Dedifferentiated amniotic fluid mesenchymal stem cell (primary cell): Measurements from ENCODE around the gene ANXA6.

ENCODE experiments used
- DNase-seq: peaks from one replicate; pipeline ENCODE4 v3.0.0-alpha.2; 2016; ENCODE audit errors: extremely low spot score

The ANXA6 gene

GRCh38 chr5:151101746-151102145, 55.8 kb downstream of the ANXA6 start:
- DNase-seq, result no peak

GRCh38 chr5:151101151-151101550, 56.4 kb downstream of the ANXA6 start:
- DNase-seq, result no peak

- DNase-seq, result no peak
Observed at GRCh38 chr5:151100681-151101080, 56.9 kb downstream of the ANXA6 start.

- no peak for DNase-seq
Observed at GRCh38 chr5:151098768-151099121, 58.8 kb downstream of the ANXA6 start.

- DNase-seq, result no peak
Observed at GRCh38 chr5:151097820-151098767, 59.5 kb downstream of the ANXA6 start.

- DNase-seq, result no peak
Observed at GRCh38 chr5:151097061-151097460, 60.5 kb downstream of the ANXA6 start.

- DNase-seq, result no peak
Observed at GRCh38 chr5:151096001-151096373, 61.6 kb downstream of the ANXA6 start.

- DNase-seq, result no peak
Observed at GRCh38 chr5:151095341-151096000, 62.1 kb downstream of the ANXA6 start.

GRCh38 chr5:151094852-151095245, 62.7 kb downstream of the ANXA6 start:
- no peak for DNase-seq

- DNase-seq, result no peak
Observed at GRCh38 chr5:151094030-151094851, 63.3 kb downstream of the ANXA6 start.

GRCh38 chr5:151093476-151093889, 64.1 kb downstream of the ANXA6 start:
- DNase-seq, result peak; percentile 98

GRCh38 chr5:151092762-151093161, 64.8 kb downstream of the ANXA6 start:
- DNase-seq, result peak; percentile 35

GRCh38 chr5:151089726-151090125, 67.9 kb downstream of the ANXA6 start:
- no peak for DNase-seq

- no peak for DNase-seq
Observed at GRCh38 chr5:151088986-151089385, 68.6 kb downstream of the ANXA6 start.

GRCh38 chr5:151087486-151087885, 70.1 kb downstream of the ANXA6 start:
- DNase-seq, result no peak

- DNase-seq, result no peak
Observed at GRCh38 chr5:151086905-151087360, 70.6 kb downstream of the ANXA6 start.

GRCh38 chr5:151086192-151086869, 71.2 kb downstream of the ANXA6 start:
- DNase-seq, result no peak

- no peak for DNase-seq
Observed at GRCh38 chr5:151085517-151086041, 72.0 kb downstream of the ANXA6 start.

- DNase-seq, result no peak
Observed at GRCh38 chr5:151084363-151084762, 73.2 kb downstream of the ANXA6 start.

GRCh38 chr5:151083081-151083676, 74.4 kb downstream of the ANXA6 start:
- DNase-seq, result no peak
